Measurements from ENCODE around the gene PLCG2.

Gene PLCG2

GRCh38 chr16:81882559-81882958, 103.5 kb downstream of the PLCG2 start:
- no peak overlapping the region for H3K4me3 ChIP-seq (ENCODE audit: low read depth, low read length)
- DNase-seq (ENCODE audit: low read depth) = no peak
- TF ChIP-seq CTCF (IDR thresholded peaks at IDR 0.05; ENCODE audit: low read depth, low read length, missing control alignments) = no peak
- in situ Hi-C loops (cut with HindIII; ENCODE audit: low sequenced_read_pairs) = no loop called here

- H3K4me3 ChIP-seq (ENCODE audit: low read depth, low read length) = no peak overlapping the region
- DNase-seq (ENCODE audit: low read depth) = no peak
- no peak for TF ChIP-seq CTCF (IDR thresholded peaks at IDR 0.05; ENCODE audit: low read depth, low read length, missing control alignments)
- in situ Hi-C loops (cut with HindIII; ENCODE audit: low sequenced_read_pairs) = no loop called here
Measured at GRCh38 chr16:81883235-81883634, 104.1 kb downstream of the PLCG2 start.

GRCh38 chr16:81885976-81886586, 107.0 kb downstream of the PLCG2 start:
- peak; percentile 76 for TF ChIP-seq CTCF (IDR thresholded peaks at IDR 0.05; ENCODE audit: low read depth, low read length, missing control alignments)
- DNase-seq (ENCODE audit: low read depth) = no peak
- in situ Hi-C loops (cut with HindIII; ENCODE audit: low sequenced_read_pairs) = no loop called here
- H3K4me3 ChIP-seq (ENCODE audit: low read depth, low read length) = no peak overlapping the region

GRCh38 chr16:81888520-81889394, 109.7 kb downstream of the PLCG2 start:
- TF ChIP-seq CTCF (IDR thresholded peaks at IDR 0.05; ENCODE audit: low read depth, low read length, missing control alignments) = no peak
- in situ Hi-C loops (cut with HindIII; ENCODE audit: low sequenced_read_pairs) = no loop called here
- DNase-seq (ENCODE audit: low read depth) = no peak
- no peak overlapping the region for H3K4me3 ChIP-seq (ENCODE audit: low read depth, low read length)

- no peak for TF ChIP-seq CTCF (IDR thresholded peaks at IDR 0.05; ENCODE audit: low read depth, low read length, missing control alignments)
- no peak for DNase-seq (ENCODE audit: low read depth)
- H3K4me3 ChIP-seq (ENCODE audit: low read depth, low read length) = no peak overlapping the region
- in situ Hi-C loops (cut with HindIII; ENCODE audit: low sequenced_read_pairs) = loop anchor here (10.0 kb wide), 2 partner anchors 73 to 343 kb away; no protein-coding TSS in a partner anchor
Measured at GRCh38 chr16:81891736-81892364, 112.8 kb downstream of the PLCG2 start.

- in situ Hi-C loops (cut with HindIII; ENCODE audit: low sequenced_read_pairs) = loop anchor here (10.0 kb wide), 2 partner anchors 70 to 340 kb away; no protein-coding TSS in a partner anchor
- DNase-seq (ENCODE audit: low read depth) = no peak
- TF ChIP-seq CTCF (IDR thresholded peaks at IDR 0.05; ENCODE audit: low read depth, low read length, missing control alignments) = no peak
- no peak overlapping the region for H3K4me3 ChIP-seq (ENCODE audit: low read depth, low read length)
Measured at GRCh38 chr16:81894592-81894991, 115.5 kb downstream of the PLCG2 start.
